Mononuclear cell (primary cell): ENCODE measurements around the gene ICA1L. TPM values are rescaled to one million over a fixed set of nuclear protein-coding genes. Genes with fewer than 3 reads are reported as not detected.

Source experiments
- H3K27me3 ChIP-seq: 2 replicates; pipeline ENCODE4 v1.6.0; 2011; ENCODE audit warnings: low read length, control low read depth; ENCODE audit not compliant: insufficient read depth
- H3K4me1 ChIP-seq: 2 replicates; pipeline ENCODE4 v1.5.1; 2011; ENCODE audit warnings: mild to moderate bottlenecking, low read length, control low read depth; ENCODE audit not compliant: insufficient read depth
- H3K4me3 ChIP-seq: 2 replicates; pipeline ENCODE4 v1.5.1; 2011; ENCODE audit warnings: mild to moderate bottlenecking, low read length, moderate library complexity
- H3K9me3 ChIP-seq: 2 replicates; pipeline ENCODE4 v1.5.1; 2011; ENCODE audit warnings: low read depth, mild to moderate bottlenecking, control low read depth, low read length
- total RNA-seq: library from RNA; depleted of rRNA; stranded (reverse); fragments of >200 nt; gene quantifications from one replicate; pipeline ENCODE4 v1.2.3, GENCODE V29; 2012

ICA1L gene
- total RNA-seq, 1 donor = 3.4 TPM

GRCh38 chr2:202778217-202778616 lies 93.3 kb downstream of the ICA1L start:
- Histone ChIP-seq H3K4me1 (no peaks in the 10 kb centered on the region), H3K9me3 (no peaks in the 10 kb centered on the region), H3K4me3 (no peak overlapping the region), H3K27me3 (no peaks in the 10 kb centered on the region)

- H3K4me3 ChIP-seq = no peak overlapping the region
- no peaks in the 10 kb centered on the region for H3K4me1 ChIP-seq
- H3K27me3 ChIP-seq = no peaks in the 10 kb centered on the region
- H3K9me3 ChIP-seq = no peaks in the 10 kb centered on the region
These were observed 97.5 kb downstream of the ICA1L start for GRCh38 chr2:202774104-202774503.

GRCh38 chr2:202773301-202773973 lies 98.1 kb downstream of the ICA1L start:
- Histone ChIP-seq H3K4me1 (no peaks in the 10 kb centered on the region), H3K4me3 (no peak overlapping the region), H3K27me3 (no peaks in the 10 kb centered on the region), H3K9me3 (no peaks in the 10 kb centered on the region)

GRCh38 chr2:202771741-202772460 lies 99.7 kb downstream of the ICA1L start:
- Histone ChIP-seq H3K27me3 (no peaks in the 10 kb centered on the region), H3K9me3 (no peaks in the 10 kb centered on the region), H3K4me3 (no peak overlapping the region), H3K4me1 (no peaks in the 10 kb centered on the region)

GRCh38 chr2:202771336-202771735 lies 100.2 kb downstream of the ICA1L start:
- no peaks in the 10 kb centered on the region for H3K27me3 ChIP-seq
- H3K4me1 ChIP-seq = no peaks in the 10 kb centered on the region

GRCh38 chr2:202769201-202769600 lies 102.4 kb downstream of the ICA1L start:
- H3K9me3 ChIP-seq = no peaks in the 10 kb centered on the region
- no peak overlapping the region for H3K4me3 ChIP-seq
- H3K27me3 ChIP-seq = no peaks in the 10 kb centered on the region
- H3K4me1 ChIP-seq = peaks cover 2% of the 10 kb centered on the region

More at GRCh38 chr2:202771336-202771735, 100.2 kb downstream of the ICA1L start:
- H3K9me3 ChIP-seq = no peaks in the 10 kb centered on the region
- no peak overlapping the region for H3K4me3 ChIP-seq

- Histone ChIP-seq H3K27me3 (no peaks in the 10 kb centered on the region), H3K4me1 (peaks cover 3% of the 10 kb centered on the region), H3K9me3 (no peaks in the 10 kb centered on the region), H3K4me3 (no peak overlapping the region)
These were observed 103.3 kb downstream of the ICA1L start for GRCh38 chr2:202768273-202768672.

GRCh38 chr2:202765436-202765835 lies 106.1 kb downstream of the ICA1L start:
- Histone ChIP-seq H3K4me3 (no peak overlapping the region), H3K27me3 (no peaks in the 10 kb centered on the region), H3K9me3 (no peaks in the 10 kb centered on the region), H3K4me1 (peaks cover 7% of the 10 kb centered on the region)

GRCh38 chr2:202764991-202765390 lies 106.6 kb downstream of the ICA1L start:
- H3K9me3 ChIP-seq = no peaks in the 10 kb centered on the region
- H3K4me3 ChIP-seq = no peak overlapping the region
- peaks cover 7% of the 10 kb centered on the region for H3K4me1 ChIP-seq
- no peaks in the 10 kb centered on the region for H3K27me3 ChIP-seq

- H3K4me1 ChIP-seq = peaks cover 7% of the 10 kb centered on the region
- no peaks in the 10 kb centered on the region for H3K9me3 ChIP-seq
- no peak overlapping the region for H3K4me3 ChIP-seq
- no peaks in the 10 kb centered on the region for H3K27me3 ChIP-seq
These were observed 107.7 kb downstream of the ICA1L start for GRCh38 chr2:202763916-202764315.

- Histone ChIP-seq H3K27me3 (no peaks in the 10 kb centered on the region), H3K9me3 (no peaks in the 10 kb centered on the region), H3K4me3 (no peak overlapping the region), H3K4me1 (peaks cover 7% of the 10 kb centered on the region)
These were observed 109.0 kb downstream of the ICA1L start for GRCh38 chr2:202762556-202762955.

- H3K4me3 ChIP-seq = no peak overlapping the region
- no peaks in the 10 kb centered on the region for H3K27me3 ChIP-seq
- H3K9me3 ChIP-seq = no peaks in the 10 kb centered on the region
- peaks cover 7% of the 10 kb centered on the region for H3K4me1 ChIP-seq
These were observed 110.7 kb downstream of the ICA1L start for GRCh38 chr2:202760848-202761247.

GRCh38 chr2:202758604-202759003 lies 113.0 kb downstream of the ICA1L start:
- H3K4me1 ChIP-seq = peaks cover 3% of the 10 kb centered on the region
- no peak overlapping the region for H3K4me3 ChIP-seq

GRCh38 chr2:202758128-202758527 lies 113.4 kb downstream of the ICA1L start:
- no peaks in the 10 kb centered on the region for H3K27me3 ChIP-seq
- H3K9me3 ChIP-seq = no peaks in the 10 kb centered on the region
- peaks cover 2% of the 10 kb centered on the region for H3K4me1 ChIP-seq
- no peak overlapping the region for H3K4me3 ChIP-seq

More at GRCh38 chr2:202758604-202759003, 113.0 kb downstream of the ICA1L start:
- no peaks in the 10 kb centered on the region for H3K9me3 ChIP-seq
- no peaks in the 10 kb centered on the region for H3K27me3 ChIP-seq

- Histone ChIP-seq H3K4me1 (no peaks in the 10 kb centered on the region), H3K27me3 (no peaks in the 10 kb centered on the region), H3K4me3 (no peak overlapping the region), H3K9me3 (no peaks in the 10 kb centered on the region)
These were observed 114.2 kb downstream of the ICA1L start for GRCh38 chr2:202757339-202757738.

GRCh38 chr2:202756598-202756997 lies 115.0 kb downstream of the ICA1L start:
- peaks cover under 1% of the 10 kb centered on the region for H3K4me1 ChIP-seq
- H3K27me3 ChIP-seq = no peaks in the 10 kb centered on the region
- H3K4me3 ChIP-seq = no peak overlapping the region
- H3K9me3 ChIP-seq = no peaks in the 10 kb centered on the region
